GM12801 (cell line): ENCODE measurements around the gene CBX7.

Experiments
- TF ChIP-seq, protein P1 (sequence below): IDR thresholded peaks from one replicate; pipeline ENCODE4 v1.5.1; 2011; ENCODE audit warnings: control low read depth; ENCODE audit not compliant: insufficient read length; ENCODE audit errors: extremely low read depth

Gene CBX7

DNA sequence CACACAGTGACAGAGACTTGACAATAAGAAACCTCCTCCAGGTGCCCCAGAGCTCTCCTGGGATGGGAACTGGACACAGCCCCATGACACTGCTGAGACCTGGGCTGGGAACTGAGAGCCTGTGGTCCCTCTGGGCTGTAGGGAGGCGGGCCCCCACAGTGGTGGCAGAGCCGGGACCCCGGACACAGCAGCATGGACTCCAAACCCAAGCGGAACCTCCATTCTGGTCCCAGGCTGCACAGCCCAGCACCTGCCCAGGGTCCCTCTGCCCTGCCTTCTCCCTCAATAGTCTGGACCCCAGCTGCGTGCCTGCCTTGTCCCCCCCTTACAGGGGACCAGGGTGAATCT, 63.8 kb downstream of the CBX7 start:
- TF ChIP-seq, protein P1, sequence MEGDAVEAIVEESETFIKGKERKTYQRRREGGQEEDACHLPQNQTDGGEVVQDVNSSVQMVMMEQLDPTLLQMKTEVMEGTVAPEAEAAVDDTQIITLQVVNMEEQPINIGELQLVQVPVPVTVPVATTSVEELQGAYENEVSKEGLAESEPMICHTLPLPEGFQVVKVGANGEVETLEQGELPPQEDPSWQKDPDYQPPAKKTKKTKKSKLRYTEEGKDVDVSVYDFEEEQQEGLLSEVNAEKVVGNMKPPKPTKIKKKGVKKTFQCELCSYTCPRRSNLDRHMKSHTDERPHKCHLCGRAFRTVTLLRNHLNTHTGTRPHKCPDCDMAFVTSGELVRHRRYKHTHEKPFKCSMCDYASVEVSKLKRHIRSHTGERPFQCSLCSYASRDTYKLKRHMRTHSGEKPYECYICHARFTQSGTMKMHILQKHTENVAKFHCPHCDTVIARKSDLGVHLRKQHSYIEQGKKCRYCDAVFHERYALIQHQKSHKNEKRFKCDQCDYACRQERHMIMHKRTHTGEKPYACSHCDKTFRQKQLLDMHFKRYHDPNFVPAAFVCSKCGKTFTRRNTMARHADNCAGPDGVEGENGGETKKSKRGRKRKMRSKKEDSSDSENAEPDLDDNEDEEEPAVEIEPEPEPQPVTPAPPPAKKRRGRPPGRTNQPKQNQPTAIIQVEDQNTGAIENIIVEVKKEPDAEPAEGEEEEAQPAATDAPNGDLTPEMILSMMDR, result no peak

DNA sequence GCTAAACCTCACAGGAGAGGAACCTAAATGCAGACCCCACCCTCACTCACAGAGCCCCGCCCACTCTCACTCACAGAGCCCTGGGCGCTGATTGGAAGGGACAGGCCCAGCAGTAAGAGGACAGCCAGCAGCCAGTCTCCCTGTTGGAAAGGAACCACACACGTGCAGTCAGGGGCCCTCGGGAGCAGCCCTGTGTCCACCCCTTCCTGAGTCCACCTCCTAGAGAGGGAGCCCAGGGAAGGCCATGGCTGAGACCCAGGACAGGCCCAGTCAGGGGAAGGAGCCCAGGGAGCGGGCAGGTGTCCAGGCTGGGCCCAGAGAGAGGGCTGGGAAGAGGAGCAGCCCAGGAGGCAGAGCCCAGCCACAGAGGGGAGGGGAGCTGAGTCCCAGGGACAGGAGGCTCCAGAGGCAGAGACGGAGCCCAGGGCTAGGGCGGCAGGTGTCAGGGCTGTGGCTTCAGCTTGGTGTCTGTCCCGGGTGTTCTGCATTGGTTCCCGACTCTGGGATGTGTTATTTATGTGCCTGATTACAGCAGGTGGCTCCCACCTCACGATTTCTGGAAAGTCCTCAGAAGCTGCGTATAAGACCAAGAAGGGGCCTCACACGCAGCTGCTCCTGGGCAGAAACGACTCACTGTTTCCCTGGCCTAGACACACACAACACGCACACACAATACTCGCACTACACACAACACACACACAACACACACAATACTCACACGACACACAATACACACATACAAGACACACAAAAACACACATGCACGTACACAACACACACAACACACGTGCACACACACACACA, 64.4 kb downstream of the CBX7 start:
- TF ChIP-seq, protein P1, result no peak

DNA sequence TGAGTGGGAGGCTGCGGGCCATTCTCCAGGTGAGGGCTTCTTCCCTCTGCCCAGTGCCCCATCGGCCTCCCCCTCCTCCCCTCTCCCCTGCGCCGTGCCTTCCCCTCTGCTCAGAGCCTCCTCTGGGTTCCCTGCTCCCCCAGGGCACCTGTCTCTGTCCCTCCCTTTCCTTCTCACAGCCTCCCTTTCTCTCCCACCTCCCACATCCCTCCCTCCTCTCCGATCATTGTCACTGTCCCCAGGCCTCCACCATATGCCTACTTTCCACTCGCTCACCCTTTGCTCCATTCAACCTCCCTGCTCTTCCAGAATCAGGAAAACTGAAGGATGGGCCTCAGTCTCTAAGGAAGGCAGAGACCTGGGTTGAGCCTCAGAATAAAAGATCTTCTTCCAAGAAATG, 65.4 kb downstream of the CBX7 start:
- TF ChIP-seq, protein P1, result no peak

DNA sequence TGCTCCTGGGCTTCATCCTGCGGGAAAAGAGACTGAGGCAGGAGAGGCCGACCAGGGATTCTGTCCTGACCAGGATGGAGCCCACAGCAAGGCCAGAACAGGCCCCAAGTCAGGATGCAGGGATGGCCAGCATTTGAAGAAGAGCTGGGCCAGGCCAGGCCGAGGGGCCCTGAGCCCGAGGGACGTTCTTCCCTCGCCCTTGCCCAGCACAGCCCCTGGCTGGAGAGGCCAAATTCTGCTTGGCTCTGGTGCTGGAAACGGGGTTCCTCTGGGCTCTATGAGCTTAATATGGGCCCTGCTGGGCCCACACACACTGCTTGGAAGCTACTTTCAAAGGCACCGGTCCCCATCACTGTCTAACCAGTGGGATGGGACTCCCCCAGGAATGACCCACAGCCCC, 67.8 kb downstream of the CBX7 start:
- TF ChIP-seq, protein P1, result no peak

DNA sequence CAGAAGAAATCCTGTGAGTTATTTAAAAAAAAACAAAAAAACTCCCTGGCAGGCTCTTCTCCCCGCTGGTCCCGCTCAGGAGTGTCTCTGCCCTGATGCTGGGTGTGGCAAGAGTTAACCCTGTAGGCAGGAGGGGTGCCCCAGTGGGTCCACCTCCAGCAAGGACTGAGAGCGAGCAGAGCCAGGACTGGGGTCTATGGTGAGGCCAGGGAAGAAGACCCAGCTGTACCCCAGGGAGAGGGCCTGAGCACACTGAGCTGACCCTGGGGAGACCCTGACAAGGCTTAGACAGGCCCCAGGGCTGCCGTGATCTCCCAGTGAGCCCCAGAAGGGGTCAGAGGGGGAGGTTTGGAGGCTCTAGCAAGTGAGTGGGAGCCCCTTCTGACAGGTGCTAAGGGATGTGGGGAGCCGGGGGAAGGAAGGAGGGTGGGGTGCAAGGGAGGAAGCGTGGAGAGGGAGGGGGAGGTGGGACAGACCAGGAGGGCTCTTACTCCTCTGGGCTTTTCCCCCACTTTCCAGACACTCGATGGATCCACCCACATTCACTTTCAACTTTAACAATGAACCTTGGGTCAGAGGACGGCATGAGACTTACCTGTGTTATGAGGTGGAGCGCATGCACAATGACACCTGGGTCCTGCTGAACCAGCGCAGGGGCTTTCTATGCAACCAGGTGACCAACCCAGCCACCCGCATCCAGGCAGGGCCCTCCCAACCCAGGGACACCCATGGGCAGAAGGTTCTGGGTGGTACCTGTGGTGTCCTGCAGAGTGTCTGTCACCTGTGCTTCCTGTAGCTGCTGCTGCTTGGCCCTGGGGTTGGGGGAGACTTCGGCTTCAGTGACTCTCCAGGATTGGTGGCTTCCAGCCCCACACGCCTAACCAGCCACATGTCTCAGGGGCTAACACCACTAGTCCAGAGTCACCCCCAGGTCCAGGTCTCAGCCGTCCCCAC, 69.0 kb downstream of the CBX7 start:
- TF ChIP-seq, protein P1, result no peak

DNA sequence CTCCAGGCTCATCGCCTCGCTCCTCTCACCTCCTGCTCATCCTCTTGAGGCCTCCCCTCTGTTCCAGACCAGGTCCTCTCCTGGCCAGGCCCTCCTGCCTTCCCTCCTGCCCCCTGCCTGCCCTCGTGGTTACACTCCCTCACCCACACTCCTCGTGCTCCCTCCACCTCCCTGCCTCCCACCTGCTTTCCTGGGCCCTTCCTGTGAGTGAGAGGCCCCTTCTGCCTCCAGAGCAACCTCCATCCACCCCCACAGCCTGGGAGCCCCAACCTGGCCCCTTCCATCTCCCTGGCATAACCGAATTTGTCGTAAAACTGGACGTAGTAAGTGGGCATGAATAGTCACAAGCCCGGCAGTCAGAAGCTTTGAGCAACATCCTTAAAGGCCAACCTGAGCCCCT, 70.9 kb downstream of the CBX7 start:
- TF ChIP-seq, protein P1, result no peak

DNA sequence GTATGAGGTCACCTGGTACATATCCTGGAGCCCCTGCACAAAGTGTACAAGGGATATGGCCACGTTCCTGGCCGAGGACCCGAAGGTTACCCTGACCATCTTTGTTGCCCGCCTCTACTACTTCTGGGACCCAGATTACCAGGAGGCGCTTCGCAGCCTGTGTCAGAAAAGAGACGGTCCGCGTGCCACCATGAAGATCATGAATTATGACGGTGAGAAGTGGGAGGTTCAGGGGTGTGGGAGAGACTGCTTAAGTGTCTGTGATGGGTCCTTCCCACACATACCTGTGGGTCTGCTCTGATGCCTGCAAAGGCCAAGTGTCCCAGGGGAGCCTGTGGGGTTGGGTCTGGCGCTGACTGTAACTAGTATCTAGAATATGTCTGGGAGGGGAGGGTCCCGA, 71.5 kb downstream of the CBX7 start:
- TF ChIP-seq, protein P1, result no peak
